ENCODE data around the gene EXOSC1. TPM values are rescaled to one million over a fixed set of nuclear protein-coding genes. Genes with fewer than 3 reads are reported as not detected.
"Not testable (repeated sequence)": the region's sequence is repeated elsewhere in the genome, so short reads cannot be mapped to it uniquely, and the experiment has no call there.

Gene EXOSC1
- total RNA-seq, 1 donor from 2014 or later: 40.3 TPM

DNA sequence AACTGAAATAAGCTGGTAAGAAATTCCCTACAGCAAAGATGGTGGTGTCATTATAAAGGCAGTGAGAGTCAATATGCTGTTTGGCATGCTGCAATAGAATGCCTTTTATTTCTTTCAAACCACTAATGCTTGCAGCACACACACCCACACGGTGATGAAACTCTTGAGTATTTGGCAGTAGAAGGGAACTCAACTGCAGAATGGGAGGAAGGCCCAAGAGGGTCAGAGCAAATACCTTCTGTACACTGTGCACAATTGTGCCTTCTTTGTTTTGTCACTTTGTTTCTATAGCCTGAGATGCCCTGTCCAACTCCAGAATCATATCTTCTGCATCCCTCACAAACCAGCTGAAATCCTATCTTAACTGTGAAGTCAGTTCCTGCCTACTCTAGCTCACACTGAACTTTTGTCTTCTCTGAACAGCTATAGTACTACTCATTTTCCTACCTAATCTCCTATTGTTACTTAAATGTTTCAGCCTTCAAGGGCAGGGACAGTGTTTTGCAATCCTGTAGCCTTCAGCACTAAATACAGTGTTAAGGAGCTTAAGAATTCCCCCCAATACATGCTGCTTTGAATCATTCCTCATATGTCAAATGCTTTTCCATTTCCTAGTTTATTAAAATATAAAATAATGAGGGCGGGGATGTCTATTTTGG, 30.3 kb upstream of the EXOSC1 start:
- H3K9me3 Mint-ChIP-seq: peaks cover 3% of the 10 kb centered on the region
- no peak for DNase-seq (ENCODE audit: low read depth, low spot score)
- H3K4me3 Mint-ChIP-seq: no peak overlapping the region
- H3K27ac Mint-ChIP-seq (ENCODE audit: unreplicated experiment): no peak overlapping the region
- H3K36me3 Mint-ChIP-seq (ENCODE audit: low read depth): peaks cover 18% of the 10 kb centered on the region
- H3K27me3 Mint-ChIP-seq (ENCODE audit: low read depth): no peaks in the 10 kb centered on the region
- TF ChIP-seq CTCF (conservative IDR thresholded peaks at IDR 0.05): no peak
- peaks cover 6% of the 10 kb centered on the region for H3K4me1 Mint-ChIP-seq

- TF ChIP-seq CTCF (conservative IDR thresholded peaks at IDR 0.05): no peak
- no peaks in the 10 kb centered on the region for H3K27me3 Mint-ChIP-seq (ENCODE audit: low read depth)
- peaks cover 18% of the 10 kb centered on the region for H3K36me3 Mint-ChIP-seq (ENCODE audit: low read depth)
- H3K9me3 Mint-ChIP-seq: peaks cover 3% of the 10 kb centered on the region
- no peak overlapping the region for H3K4me3 Mint-ChIP-seq
- no peaks in the 10 kb centered on the region for H3K4me1 Mint-ChIP-seq
- DNase-seq (ENCODE audit: low read depth, low spot score): no peak
- no peak overlapping the region for H3K27ac Mint-ChIP-seq (ENCODE audit: unreplicated experiment)
These were observed 29.1 kb upstream of the EXOSC1 start for GRCh38 chr10:97474918-97475317.

- H3K36me3 Mint-ChIP-seq (ENCODE audit: low read depth); H3K27ac Mint-ChIP-seq (ENCODE audit: unreplicated experiment); DNase-seq (ENCODE audit: low read depth, low spot score); H3K27me3 Mint-ChIP-seq (ENCODE audit: low read depth); H3K4me1 Mint-ChIP-seq; H3K4me3 Mint-ChIP-seq; H3K9me3 Mint-ChIP-seq: not testable (repeated sequence)
These were observed 23.0 kb upstream of the EXOSC1 start for GRCh38 chr10:97468781-97469180.

DNA sequence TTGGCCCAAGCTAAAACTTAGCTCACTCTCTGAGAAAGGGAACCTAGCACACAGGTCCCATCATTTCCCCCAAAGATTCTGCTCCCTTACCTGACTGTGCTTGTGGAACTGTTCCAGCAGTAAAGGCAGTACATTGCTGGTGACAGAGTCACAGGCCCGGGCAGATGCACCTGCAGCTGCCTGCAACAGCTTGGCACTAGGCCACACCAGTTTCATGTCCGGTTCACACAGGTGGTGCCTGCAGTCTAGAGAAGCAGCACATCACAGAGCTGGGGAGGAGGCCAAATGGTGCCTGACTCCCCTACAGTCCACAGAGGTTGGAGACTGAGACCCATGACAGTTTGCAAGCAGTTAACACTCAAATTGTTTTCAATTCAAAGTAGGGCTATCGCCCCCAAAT, 22.4 kb upstream of the EXOSC1 start:
- H3K4me1 Mint-ChIP-seq: no peaks in the 10 kb centered on the region
- no peak for TF ChIP-seq CTCF (conservative IDR thresholded peaks at IDR 0.05)

DNA sequence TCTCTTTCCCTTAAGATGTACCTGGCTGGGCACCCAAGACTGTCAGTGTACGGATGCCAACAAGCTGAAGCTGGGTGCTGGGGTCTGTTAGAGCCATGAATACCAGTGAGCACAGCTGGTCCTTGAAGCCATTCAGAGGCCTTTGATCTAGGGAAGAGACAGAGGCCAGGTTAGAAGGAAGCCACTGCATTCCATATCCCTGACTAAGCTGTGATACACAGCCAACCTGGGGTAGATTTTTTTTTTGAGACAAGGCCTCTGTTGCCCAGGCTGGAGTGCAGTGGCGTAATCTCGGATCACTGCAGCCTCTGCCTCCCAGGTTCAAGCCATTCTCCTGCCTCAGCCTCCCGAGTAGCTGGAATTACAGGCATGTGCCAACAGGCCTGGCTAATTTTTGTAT, 20.9 kb upstream of the EXOSC1 start:
- no peak for DNase-seq (ENCODE audit: low read depth, low spot score)
- H3K4me1 Mint-ChIP-seq: no peaks in the 10 kb centered on the region
- H3K9me3 Mint-ChIP-seq: no peaks in the 10 kb centered on the region
- H3K27me3 Mint-ChIP-seq (ENCODE audit: low read depth): no peaks in the 10 kb centered on the region
- no peak for TF ChIP-seq CTCF (conservative IDR thresholded peaks at IDR 0.05)
- H3K4me3 Mint-ChIP-seq: no peak overlapping the region
- peaks cover 7% of the 10 kb centered on the region for H3K36me3 Mint-ChIP-seq (ENCODE audit: low read depth)
- H3K27ac Mint-ChIP-seq (ENCODE audit: unreplicated experiment): no peak overlapping the region

More for the DNA sequence above, 22.4 kb upstream of the EXOSC1 start:
- no peaks in the 10 kb centered on the region for H3K27me3 Mint-ChIP-seq (ENCODE audit: low read depth)
- no peak overlapping the region for H3K27ac Mint-ChIP-seq (ENCODE audit: unreplicated experiment)
- DNase-seq (ENCODE audit: low read depth, low spot score): no peak
- no peaks in the 10 kb centered on the region for H3K9me3 Mint-ChIP-seq
- H3K4me3 Mint-ChIP-seq: no peak overlapping the region
- H3K36me3 Mint-ChIP-seq (ENCODE audit: low read depth): peaks cover 3% of the 10 kb centered on the region

DNA sequence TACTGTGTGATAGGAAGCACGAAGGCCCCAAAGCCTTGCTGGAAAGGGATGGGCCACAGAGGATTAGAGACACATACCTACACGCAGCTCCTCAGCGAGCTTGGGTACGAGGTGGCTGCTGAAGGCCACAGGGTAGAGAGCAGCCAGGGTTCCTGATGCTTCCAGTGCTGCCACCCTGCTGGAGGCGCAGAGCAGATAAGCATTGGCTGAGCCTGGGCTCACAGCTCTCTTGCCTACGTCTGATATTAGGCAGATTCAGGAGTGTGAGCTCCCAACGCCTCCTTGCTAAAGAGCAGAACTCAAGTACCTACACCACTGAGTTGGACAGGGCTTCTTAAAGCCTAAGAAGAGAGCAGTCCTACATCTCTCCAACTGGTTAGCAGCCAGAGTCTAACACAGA, 20.2 kb upstream of the EXOSC1 start:
- Mint-ChIP-seq H3K4me1 (no peaks in the 10 kb centered on the region), H3K9me3 (no peaks in the 10 kb centered on the region), H3K27me3 (ENCODE audit: low read depth) (no peaks in the 10 kb centered on the region), H3K27ac (ENCODE audit: unreplicated experiment) (no peak overlapping the region), H3K4me3 (no peak overlapping the region), H3K36me3 (ENCODE audit: low read depth) (peaks cover 7% of the 10 kb centered on the region)
- DNase-seq (ENCODE audit: low read depth, low spot score): no peak
- no peak for TF ChIP-seq CTCF (conservative IDR thresholded peaks at IDR 0.05)
